ENCODE results near the gene TMIGD3. TPM values are rescaled to one million over a fixed set of nuclear protein-coding genes. Genes with fewer than 3 reads are reported as not detected.

TMIGD3 gene
- total RNA-seq, 1 experiment from 2014 or later: not detected

DNA sequence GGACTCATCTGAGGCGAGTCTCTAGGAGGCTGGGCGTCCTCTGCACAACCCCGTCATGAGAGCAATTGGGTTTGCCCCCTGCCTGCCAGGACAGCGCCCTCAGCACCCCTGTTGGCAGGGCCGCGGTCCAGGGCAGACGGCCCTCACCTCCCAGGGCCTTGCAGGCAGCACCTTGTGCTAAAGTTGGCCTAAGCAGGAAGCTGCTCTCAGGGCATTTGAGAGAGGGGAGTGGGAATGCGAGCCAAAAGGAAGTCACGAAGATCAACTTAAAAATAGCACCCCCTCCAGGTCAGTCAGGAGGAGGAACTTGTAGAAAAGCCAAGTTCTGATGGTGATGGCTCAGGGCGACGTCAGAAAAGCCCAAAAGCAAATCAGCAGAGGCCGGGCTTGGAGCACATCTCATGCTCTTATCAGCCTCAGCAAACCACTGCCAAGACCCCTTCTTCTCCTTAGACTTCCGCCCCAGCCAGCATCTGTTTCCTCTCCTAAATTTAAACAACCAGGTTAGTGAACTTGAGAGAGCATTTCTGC, 12.6 kb upstream of the TMIGD3 start:
- CTCF ChIA-PET: no interaction called here
- POLR2A ChIA-PET (ENCODE audit: unreplicated experiment): interaction anchor here (0.6 kb wide), 1 partner anchor 1132 kb away, joined by 16 read pairs; no protein-coding TSS in a partner anchor
- no peak overlapping the region for H3K4me2 ChIP-seq

GRCh38 chr1:111515291-111516004, 12.0 kb upstream of the TMIGD3 start:
- POLR2A ChIA-PET (ENCODE audit: unreplicated experiment): no interaction called here
- intact Hi-C loops (cut with micrococcal nuclease; ENCODE audit: unreplicated experiment): no loop called here
- CTCF ChIA-PET: no interaction called here
- no peaks in the 10 kb centered on the region for H3K9me3 ChIP-seq (ENCODE audit: insufficient read depth, low read depth)
- H3K36me3 ChIP-seq (ENCODE audit: low read depth): no peaks in the 10 kb centered on the region
- peak in 1 of 2 experiments; percentile 8 for DNase-seq
- H3K27ac ChIP-seq: no peak overlapping the region
- no peaks in the 10 kb centered on the region for H3K9me2 ChIP-seq (ENCODE audit: insufficient read depth)
- H3K4me3 ChIP-seq: no peak overlapping the region
- H3K27me3 ChIP-seq (ENCODE audit: insufficient read depth, low read depth): no peaks in the 10 kb centered on the region
- TF ChIP-seq CTCF (conservative IDR thresholded peaks at IDR 0.05): no peak
- no peak for TF ChIP-seq EZH2 (IDR thresholded peaks at IDR 0.05; ENCODE audit: low read depth)
- H3K4me1 ChIP-seq (replicated peaks; ENCODE audit: insufficient read depth): no peaks in the 10 kb centered on the region
- H2AFZ ChIP-seq: no peak overlapping the region
- no peaks in the 10 kb centered on the region for H4K20me1 ChIP-seq (ENCODE audit: insufficient read depth)
- no peaks in the 10 kb centered on the region for H3F3A ChIP-seq (ENCODE audit: insufficient read depth, low read depth)
- no peaks in the 10 kb centered on the region for H3K79me2 ChIP-seq (ENCODE audit: low read depth)
- BruUV-seq (replicated peaks): no TSS peak
- H3K4me2 ChIP-seq: no peak overlapping the region

More for the DNA sequence above, 12.6 kb upstream of the TMIGD3 start:
- no peaks in the 10 kb centered on the region for H3K9me3 ChIP-seq (ENCODE audit: insufficient read depth, low read depth)
- no peak for TF ChIP-seq EZH2 (IDR thresholded peaks at IDR 0.05; ENCODE audit: low read depth)
- TF ChIP-seq CTCF (conservative IDR thresholded peaks at IDR 0.05): no peak
- no peaks in the 10 kb centered on the region for H3K79me2 ChIP-seq (ENCODE audit: low read depth)
- H3K27me3 ChIP-seq (ENCODE audit: insufficient read depth, low read depth): no peaks in the 10 kb centered on the region
- no peaks in the 10 kb centered on the region for H3F3A ChIP-seq (ENCODE audit: insufficient read depth, low read depth)
- H3K27ac ChIP-seq: no peak overlapping the region
- H3K4me3 ChIP-seq: no peak overlapping the region
- BruUV-seq (replicated peaks): no TSS peak
- no peak overlapping the region for H2AFZ ChIP-seq
- intact Hi-C loops (cut with micrococcal nuclease; ENCODE audit: unreplicated experiment): no loop called here
- H3K36me3 ChIP-seq (ENCODE audit: low read depth): no peaks in the 10 kb centered on the region
- no peak for DNase-seq
- no peaks in the 10 kb centered on the region for H3K4me1 ChIP-seq (replicated peaks; ENCODE audit: insufficient read depth)
- H4K20me1 ChIP-seq (ENCODE audit: insufficient read depth): no peaks in the 10 kb centered on the region
- H3K9me2 ChIP-seq (ENCODE audit: insufficient read depth): no peaks in the 10 kb centered on the region

- no peak overlapping the region for H2AFZ ChIP-seq
Observed at GRCh38 chr1:111513410-111514020, 10.1 kb upstream of the TMIGD3 start.

More at GRCh38 chr1:111513410-111514020, 10.1 kb upstream of the TMIGD3 start:
- TF ChIP-seq CTCF (conservative IDR thresholded peaks at IDR 0.05) (no peak), EZH2 (IDR thresholded peaks at IDR 0.05; ENCODE audit: low read depth) (no peak)
- DNase-seq: no peak
- ChIA-PET POLR2A (ENCODE audit: unreplicated experiment) (no interaction called here), CTCF (interaction anchor here (0.6 kb wide), 1 partner anchor 32 kb away, joined by 5 read pairs; no protein-coding TSS in a partner anchor)
- Histone ChIP-seq H3K9me3 (ENCODE audit: insufficient read depth, low read depth) (no peaks in the 10 kb centered on the region), H3K27ac (no peak overlapping the region), H3K36me3 (ENCODE audit: low read depth) (no peaks in the 10 kb centered on the region), H3K4me2 (no peak overlapping the region), H3K9me2 (ENCODE audit: insufficient read depth) (no peaks in the 10 kb centered on the region), H3K79me2 (ENCODE audit: low read depth) (no peaks in the 10 kb centered on the region), H3K4me1 (replicated peaks; ENCODE audit: insufficient read depth) (peaks cover 5% of the 10 kb centered on the region), H3K27me3 (ENCODE audit: insufficient read depth, low read depth) (no peaks in the 10 kb centered on the region), H3F3A (ENCODE audit: insufficient read depth, low read depth) (no peaks in the 10 kb centered on the region), H4K20me1 (ENCODE audit: insufficient read depth) (no peaks in the 10 kb centered on the region), H3K4me3 (no peak overlapping the region)
- intact Hi-C loops (cut with micrococcal nuclease; ENCODE audit: unreplicated experiment): no loop called here
- BruUV-seq (replicated peaks): no TSS peak
